Right cardiac atrium (tissue), 5 donors: ENCODE measurements around the gene IMMP2L. TPM values are rescaled to one million over a fixed set of nuclear protein-coding genes. Genes with fewer than 3 reads are reported as not detected.

Experiments
- ATAC-seq, 2 donors: fragments of 200-7000 bp; cut with Tn5 transposase; one replicate each; pipeline versions ENCODE4 v1.8.0 to v1.9.1; 2020; ENCODE audit warnings: moderate library complexity in 2 of 2, mild to moderate bottlenecking in 1 of 2
- DNase-seq, 3 donors: peaks; one replicate each; pipeline ENCODE4 v3.0.0-alpha.2; 2020
- H3K27ac ChIP-seq: one replicate; pipeline ENCODE4 v1.5.1; 2013; ENCODE audit warnings: mild to moderate bottlenecking, low read length, control low read depth, moderate library complexity
- H3K27me3 ChIP-seq: one replicate; pipeline ENCODE4 v1.6.1; 2013; ENCODE audit not compliant: control insufficient read depth, insufficient read depth
- H3K4me1 ChIP-seq: one replicate; pipeline ENCODE4 v1.6.1; 2013; ENCODE audit warnings: low read length; ENCODE audit not compliant: control insufficient read depth, insufficient read depth
- H3K4me3 ChIP-seq: one replicate; pipeline ENCODE4 v1.5.1; 2013; ENCODE audit warnings: low read length, control low read depth
- H3K9me3 ChIP-seq: one replicate; pipeline ENCODE4 v1.6.1; 2013; ENCODE audit warnings: low read length; ENCODE audit not compliant: control insufficient read depth
- WGBS: extraction: QIAGEN DNeasy Blood & Tissue Kit; methylation state at CpG from one replicate; pipeline ENCODE4 v1.1.7; 2013; 5-methylcytosine and 5-hydroxymethylcytosine counted together
- intact Hi-C, 4 donors: fragments of 100-400 bp; cut with DNase I; formaldehyde crosslinking; loops; one replicate each; pipeline versions ENCODE4 v1.11.0 to v1.14.0; 2022 to 2023
- polyA plus RNA-seq: library from polyadenylated mRNA; stranded (reverse); fragments of 200-250 nt; gene quantifications from one replicate; pipeline ENCODE4 v1.2.3, GENCODE V29; 2013
- total RNA-seq, 4 donors: library from RNA; stranded (reverse); fragmentation: NEBNext Ultra II Directional; extraction: Animal tissue kit (Norgen Biotek cat#: 25700); gene quantifications; one replicate each; pipeline ENCODE4 v1.2.1, GENCODE V29; 2021
- donor health status: healthy with polysubstance abuse.
- donor health status: DM: no; HTN: yes; CAD: no.
- donor health status: DM: no; HTN: no; CAD: no.
- donor health status: DM: no; HTN: yes; CAD: no; lungs with severe emphysema.
- donor health status: DM: yes; HTN: yes; CAD: no.

The IMMP2L gene
- total and polyA plus RNA-seq, 5 donors: 6.6 to 16.2 (median 13.9) TPM

GRCh38 chr7:111527545-111527944, 34.7 kb downstream of the IMMP2L start:
- no peak for ATAC-seq
- no peaks in the 10 kb centered on the region for H3K27me3 ChIP-seq
- intact Hi-C loops: no loop called here
- DNase-seq: no peak
- WGBS: 47% methylated on average over 2 of the region's 2 CpGs
- no peak overlapping the region for H3K27ac ChIP-seq
- H3K4me3 ChIP-seq: no peak overlapping the region
- H3K9me3 ChIP-seq: no peaks in the 10 kb centered on the region
- H3K4me1 ChIP-seq: peaks cover 2% of the 10 kb centered on the region

- Histone ChIP-seq H3K9me3 (no peaks in the 10 kb centered on the region), H3K27ac (no peak overlapping the region), H3K4me1 (peaks cover 2% of the 10 kb centered on the region), H3K27me3 (no peaks in the 10 kb centered on the region), H3K4me3 (no peak overlapping the region)
- intact Hi-C loops: no loop called here
- DNase-seq (no peak), ATAC-seq (no peak)
- 98% methylated on average over 1 of the region's 1 CpG for WGBS
Observed at GRCh38 chr7:111525100-111525499, 37.2 kb downstream of the IMMP2L start.

- peaks cover under 1% of the 10 kb centered on the region for H3K4me1 ChIP-seq
- H3K4me3 ChIP-seq: no peak overlapping the region
- no peak overlapping the region for H3K27ac ChIP-seq
- no peak for DNase-seq
- ATAC-seq: no peak
- intact Hi-C loops: no loop called here
- no peaks in the 10 kb centered on the region for H3K9me3 ChIP-seq
- no peaks in the 10 kb centered on the region for H3K27me3 ChIP-seq
Observed at GRCh38 chr7:111521660-111522059, 40.6 kb downstream of the IMMP2L start.

GRCh38 chr7:111518264-111518663, 44.0 kb downstream of the IMMP2L start:
- intact Hi-C loops: no loop called here
- WGBS: 56% methylated on average over 2 of the region's 2 CpGs
- Histone ChIP-seq H3K4me1 (peaks cover 2% of the 10 kb centered on the region), H3K9me3 (no peaks in the 10 kb centered on the region), H3K27ac (no peak overlapping the region), H3K27me3 (no peaks in the 10 kb centered on the region), H3K4me3 (no peak overlapping the region)
- ATAC-seq (no peak), DNase-seq (no peak)

- intact Hi-C loops: no loop called here
- no peak for ATAC-seq
- 89% methylated on average over 4 of the region's 4 CpGs for WGBS
Observed at GRCh38 chr7:111517549-111517951, 44.7 kb downstream of the IMMP2L start.

GRCh38 chr7:111516612-111517011, 45.7 kb downstream of the IMMP2L start:
- DNase-seq (no peak), ATAC-seq (no peak)
- Histone ChIP-seq H3K27ac (no peak overlapping the region), H3K4me3 (no peak overlapping the region), H3K4me1 (peaks cover 2% of the 10 kb centered on the region), H3K9me3 (no peaks in the 10 kb centered on the region), H3K27me3 (no peaks in the 10 kb centered on the region)
- intact Hi-C loops: no loop called here
- WGBS: 70% methylated on average over 4 of the region's 4 CpGs

More at GRCh38 chr7:111517549-111517951, 44.7 kb downstream of the IMMP2L start:
- H3K4me1 ChIP-seq: peaks cover 2% of the 10 kb centered on the region
- H3K27ac ChIP-seq: no peak overlapping the region
- no peak overlapping the region for H3K4me3 ChIP-seq
- no peaks in the 10 kb centered on the region for H3K9me3 ChIP-seq
- no peaks in the 10 kb centered on the region for H3K27me3 ChIP-seq
- DNase-seq: no peak

- Histone ChIP-seq H3K27me3 (no peaks in the 10 kb centered on the region), H3K4me3 (no peak overlapping the region), H3K4me1 (peaks cover 3% of the 10 kb centered on the region), H3K27ac (no peak overlapping the region), H3K9me3 (no peaks in the 10 kb centered on the region)
- no peak for ATAC-seq
- intact Hi-C loops: no loop called here
- 97% methylated on average over 1 of the region's 1 CpG for WGBS
- no peak for DNase-seq
Observed at GRCh38 chr7:111513566-111513965, 48.7 kb downstream of the IMMP2L start.

- H3K27ac ChIP-seq: no peak overlapping the region
- H3K27me3 ChIP-seq: no peaks in the 10 kb centered on the region
- ATAC-seq: no peak
- 95% methylated on average over 4 of the region's 4 CpGs for WGBS
- H3K9me3 ChIP-seq: no peaks in the 10 kb centered on the region
- no peak for DNase-seq
- intact Hi-C loops: no loop called here
- H3K4me3 ChIP-seq: no peak overlapping the region
- peaks cover 3% of the 10 kb centered on the region for H3K4me1 ChIP-seq
Observed at GRCh38 chr7:111511845-111512244, 50.4 kb downstream of the IMMP2L start.

GRCh38 chr7:111510584-111511378, 51.5 kb downstream of the IMMP2L start:
- Histone ChIP-seq H3K4me3 (no peak overlapping the region), H3K27ac (no peak overlapping the region), H3K27me3 (no peaks in the 10 kb centered on the region), H3K9me3 (no peaks in the 10 kb centered on the region), H3K4me1 (peaks cover 2% of the 10 kb centered on the region)
- intact Hi-C loops: no loop called here
- DNase-seq (no peak), ATAC-seq (no peak)
- WGBS: 89% methylated on average over 3 of the region's 3 CpGs

GRCh38 chr7:111510062-111510461, 52.2 kb downstream of the IMMP2L start:
- Histone ChIP-seq H3K4me3 (no peak overlapping the region), H3K27ac (no peak overlapping the region), H3K27me3 (no peaks in the 10 kb centered on the region), H3K4me1 (peaks cover 2% of the 10 kb centered on the region), H3K9me3 (no peaks in the 10 kb centered on the region)
- intact Hi-C loops: no loop called here
- 95% methylated on average over 4 of the region's 4 CpGs for WGBS
- ATAC-seq (no peak), DNase-seq (no peak)

- DNase-seq: no peak
- intact Hi-C loops: no loop called here
- no peak for ATAC-seq
- H3K9me3 ChIP-seq: no peaks in the 10 kb centered on the region
- H3K27ac ChIP-seq: no peak overlapping the region
- peaks cover 2% of the 10 kb centered on the region for H3K4me1 ChIP-seq
- 79% methylated on average over 1 of the region's 1 CpG for WGBS
- H3K4me3 ChIP-seq: no peak overlapping the region
- no peaks in the 10 kb centered on the region for H3K27me3 ChIP-seq
Observed at GRCh38 chr7:111509288-111509687, 53.0 kb downstream of the IMMP2L start.

- Histone ChIP-seq H3K9me3 (no peaks in the 10 kb centered on the region), H3K27ac (no peak overlapping the region), H3K4me3 (no peak overlapping the region), H3K27me3 (no peaks in the 10 kb centered on the region), H3K4me1 (peaks cover 2% of the 10 kb centered on the region)
- DNase-seq: no peak
- 97% methylated on average over 4 of the region's 4 CpGs for WGBS
- intact Hi-C loops: no loop called here
- no peak for ATAC-seq
Observed at GRCh38 chr7:111508387-111508786, 53.9 kb downstream of the IMMP2L start.
